Calu3 (cell line): ENCODE measurements around the gene ATG4B. TPM values are rescaled to one million over a fixed set of nuclear protein-coding genes. Genes with fewer than 3 reads are reported as not detected.

Experiments used
- BruUV-seq: library from RNA; stranded (reverse); fragments of 400-500 nt; replicated peaks from 2 replicates; lab custom pipeline; 2021; lab: Mats Ljungman, UMichigan
- CTCF ChIA-PET: fragments of 300-600 bp; sonication (Branson Sonifier 250); formaldehyde crosslinking; loops from one replicate; lab custom pipeline; 2022; ENCODE audit warnings: antibody characterized with exemption; lab: Charles Lee
- DNase-seq: peaks from one replicate; pipeline ENCODE4 v3.0.0; 2022
- H3K27ac Mint-ChIP-seq: one replicate; pipeline ENCODE4 v1.8.0; 2022; ENCODE audit warnings: mixed read lengths; ENCODE audit not compliant: unreplicated experiment
- H3K27me3 Mint-ChIP-seq: one replicate; pipeline ENCODE4 v1.8.0; 2022; ENCODE audit warnings: mixed read lengths; ENCODE audit not compliant: unreplicated experiment
- H3K36me3 Mint-ChIP-seq: one replicate; pipeline ENCODE4 v1.8.0; 2022; ENCODE audit warnings: mild to moderate bottlenecking, moderate library complexity, mixed read lengths; ENCODE audit not compliant: insufficient read depth, unreplicated experiment
- H3K4me1 Mint-ChIP-seq: one replicate; pipeline ENCODE4 v1.8.0; 2022; ENCODE audit warnings: mild to moderate bottlenecking, low read depth, mixed read lengths; ENCODE audit not compliant: unreplicated experiment
- H3K4me3 Mint-ChIP-seq: one replicate; pipeline ENCODE4 v1.8.0; 2022; ENCODE audit warnings: mild to moderate bottlenecking, low read depth, moderate library complexity, mixed read lengths; ENCODE audit not compliant: unreplicated experiment
- H3K9me3 Mint-ChIP-seq: one replicate; pipeline ENCODE4 v1.8.0; 2022; ENCODE audit warnings: low read depth, mixed read lengths; ENCODE audit not compliant: unreplicated experiment
- intact Hi-C: fragments of 100-400 bp; cut with micrococcal nuclease; formaldehyde crosslinking; loops from one replicate; pipeline ENCODE4 v1.10.0; 2022; ENCODE audit not compliant: unreplicated experiment
- total RNA-seq: library from RNA; stranded (reverse); gene quantifications from 2 replicates; pipeline ENCODE4 v1.2.3, GENCODE V29; 2022
- TF ChIP-seq, protein P1 (sequence below): fragments of 200-600 bp; IDR thresholded peaks from one replicate; pipeline ENCODE4 v1.8.0; 2022; ENCODE audit warnings: antibody characterized with exemption; ENCODE audit not compliant: unreplicated experiment

The ATG4B gene
- total RNA-seq, 1 experiment from 2014 or later: 95.3 TPM

- TF ChIP-seq, protein P1, sequence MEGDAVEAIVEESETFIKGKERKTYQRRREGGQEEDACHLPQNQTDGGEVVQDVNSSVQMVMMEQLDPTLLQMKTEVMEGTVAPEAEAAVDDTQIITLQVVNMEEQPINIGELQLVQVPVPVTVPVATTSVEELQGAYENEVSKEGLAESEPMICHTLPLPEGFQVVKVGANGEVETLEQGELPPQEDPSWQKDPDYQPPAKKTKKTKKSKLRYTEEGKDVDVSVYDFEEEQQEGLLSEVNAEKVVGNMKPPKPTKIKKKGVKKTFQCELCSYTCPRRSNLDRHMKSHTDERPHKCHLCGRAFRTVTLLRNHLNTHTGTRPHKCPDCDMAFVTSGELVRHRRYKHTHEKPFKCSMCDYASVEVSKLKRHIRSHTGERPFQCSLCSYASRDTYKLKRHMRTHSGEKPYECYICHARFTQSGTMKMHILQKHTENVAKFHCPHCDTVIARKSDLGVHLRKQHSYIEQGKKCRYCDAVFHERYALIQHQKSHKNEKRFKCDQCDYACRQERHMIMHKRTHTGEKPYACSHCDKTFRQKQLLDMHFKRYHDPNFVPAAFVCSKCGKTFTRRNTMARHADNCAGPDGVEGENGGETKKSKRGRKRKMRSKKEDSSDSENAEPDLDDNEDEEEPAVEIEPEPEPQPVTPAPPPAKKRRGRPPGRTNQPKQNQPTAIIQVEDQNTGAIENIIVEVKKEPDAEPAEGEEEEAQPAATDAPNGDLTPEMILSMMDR: no peak
- no peak for DNase-seq
- H3K4me3 Mint-ChIP-seq: no peak overlapping the region
- intact Hi-C loops: no loop called here
- no peaks in the 10 kb centered on the region for H3K4me1 Mint-ChIP-seq
- BruUV-seq: no TSS peak
- no peak overlapping the region for H3K27ac Mint-ChIP-seq
- H3K9me3 Mint-ChIP-seq: no peaks in the 10 kb centered on the region
- CTCF ChIA-PET: no interaction called here
- H3K27me3 Mint-ChIP-seq: no peaks in the 10 kb centered on the region
- peaks cover 68% of the 10 kb centered on the region for H3K36me3 Mint-ChIP-seq
Measured at GRCh38 chr2:241671457-241672240, 34.2 kb downstream of the ATG4B start.

DNA sequence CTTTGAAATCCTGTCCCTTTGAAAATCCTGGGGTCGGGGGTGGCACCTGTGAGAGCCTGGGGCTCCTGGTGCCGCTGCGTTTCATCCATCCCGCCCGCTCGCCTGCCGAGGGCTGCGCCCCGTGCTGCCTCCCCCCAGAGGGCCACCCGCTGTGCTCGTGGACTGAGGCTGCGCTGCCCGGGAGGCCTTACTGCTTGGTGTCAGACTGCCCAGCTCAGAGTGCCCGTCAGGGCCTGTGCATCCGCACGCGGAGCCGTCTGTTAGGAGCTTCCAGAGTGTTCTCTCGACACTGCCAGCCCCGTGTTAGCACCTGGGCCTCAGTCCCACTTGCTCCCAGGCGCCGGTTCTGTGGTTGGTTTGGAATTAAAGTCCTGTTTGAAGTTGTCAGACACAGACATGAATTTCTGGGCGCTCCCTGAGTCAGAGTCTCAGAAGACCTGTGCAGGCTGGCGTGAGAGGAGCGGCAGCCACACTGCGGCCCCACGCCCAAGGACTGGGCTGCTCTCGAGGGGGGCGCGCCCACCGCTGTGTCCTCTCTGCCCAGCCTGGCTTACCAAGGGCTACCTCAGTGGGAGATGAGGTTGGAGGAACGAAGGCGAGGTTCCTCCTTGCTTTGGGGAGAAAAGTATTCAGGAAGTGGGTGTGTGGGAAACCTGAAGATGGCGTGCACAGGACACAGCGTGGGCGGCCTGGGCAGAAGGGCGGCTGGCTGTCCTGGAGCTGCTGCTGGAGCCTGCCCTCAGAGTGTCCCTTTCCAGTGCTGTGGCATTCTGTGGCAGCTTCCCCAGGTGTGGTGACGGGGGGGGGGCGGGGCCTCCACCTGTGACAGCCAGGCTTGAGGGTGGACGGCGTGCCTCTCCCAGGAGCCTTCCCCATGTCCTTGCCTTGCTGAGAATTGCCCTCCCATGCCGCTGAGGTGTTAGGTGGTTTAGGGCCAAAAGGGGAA, 35.0 kb downstream of the ATG4B start:
- Mint-ChIP-seq H3K27me3 (no peaks in the 10 kb centered on the region), H3K27ac (no peak overlapping the region), H3K4me3 (no peak overlapping the region), H3K9me3 (no peaks in the 10 kb centered on the region), H3K4me1 (no peaks in the 10 kb centered on the region), H3K36me3 (peaks cover 70% of the 10 kb centered on the region)
- intact Hi-C loops: no loop called here
- BruUV-seq: TSS peak; percentile 16
- no peak for DNase-seq
- TF ChIP-seq, protein P1: no peak
- CTCF ChIA-PET: no interaction called here

GRCh38 chr2:241673189-241673663, 35.7 kb downstream of the ATG4B start:
- no peak for DNase-seq
- CTCF ChIA-PET: no interaction called here
- intact Hi-C loops: no loop called here
- Mint-ChIP-seq H3K27me3 (no peaks in the 10 kb centered on the region), H3K27ac (no peak overlapping the region), H3K4me1 (no peaks in the 10 kb centered on the region), H3K9me3 (no peaks in the 10 kb centered on the region), H3K36me3 (peaks cover 70% of the 10 kb centered on the region), H3K4me3 (no peak overlapping the region)
- TSS peak; percentile 11 for BruUV-seq
- TF ChIP-seq, protein P1: no peak

GRCh38 chr2:241673797-241674725, 36.6 kb downstream of the ATG4B start:
- H3K27ac Mint-ChIP-seq: no peak overlapping the region
- H3K27me3 Mint-ChIP-seq: no peaks in the 10 kb centered on the region
- intact Hi-C loops: no loop called here
- H3K4me3 Mint-ChIP-seq: no peak overlapping the region
- DNase-seq: no peak
- BruUV-seq: no TSS peak
- H3K36me3 Mint-ChIP-seq: peaks cover 72% of the 10 kb centered on the region
- TF ChIP-seq, protein P1: no peak
- H3K4me1 Mint-ChIP-seq: no peaks in the 10 kb centered on the region
- H3K9me3 Mint-ChIP-seq: no peaks in the 10 kb centered on the region
- CTCF ChIA-PET: no interaction called here
